Endothelial cell of umbilical vein (primary cell): Measurements from ENCODE around the gene PRPH. TPM values are rescaled to one million over a fixed set of nuclear protein-coding genes. Genes with fewer than 3 reads are reported as not detected.

Experiments used
- BruUV-seq: library from RNA; stranded (reverse); fragments of 400-500 nt; replicated peaks from 2 replicates; lab custom pipeline; 2021; lab: Mats Ljungman, UMichigan
- CTCF ChIA-PET: fragments of 300-600, 350-600 bp; sonication (Branson Sonifier 250); formaldehyde crosslinking; loops from one replicate; lab custom pipeline; 2021; ENCODE audit warnings: antibody characterized with exemption, inconsistent platforms; lab: Charles Lee
- POLR2A ChIA-PET: fragments of 300-600, 350-600 bp; sonication (Branson Sonifier 250); formaldehyde crosslinking; loops from one replicate; lab custom pipeline; 2021; ENCODE audit warnings: antibody characterized with exemption, inconsistent platforms; lab: Charles Lee
- DNase-seq: peaks from one replicate; pipeline ENCODE4 v3.0.0-alpha.2; 2011; ENCODE audit warnings: low read depth, low spot score
- FAIRE-seq: peaks from 2 replicates; lab custom pipeline; 2011; peaks lifted over from hg19 to GRCh38; lab: Jason Lieb, UNC
- H2AFZ ChIP-seq: 2 replicates; pipeline ENCODE4 v1.6.0; 2012; ENCODE audit warnings: low read depth, low read length, control low read depth, inconsistent platforms
- H3K27ac ChIP-seq: 2 replicates; pipeline ENCODE4 v1.5.1; 2011; ENCODE audit warnings: low read depth, mild to moderate bottlenecking, control low read depth, low read length, moderate library complexity; ENCODE audit not compliant: insufficient read depth
- H3K27me3 ChIP-seq, 2 experiments: 2 replicates each; pipeline versions ENCODE4 v1.6.0 to v1.6.1; 2011; ENCODE audit warnings: low read length in 2 of 2, mixed read lengths in 1 of 2; ENCODE audit not compliant: control insufficient read depth in 2 of 2, insufficient read depth in 2 of 2
- H3K36me3 ChIP-seq, 2 experiments: 2 replicates in 1 of 2; 3 replicates in 1 of 2; pipeline ENCODE4 v1.5.1; 2011; ENCODE audit warnings: low read length in 2 of 2, mild to moderate bottlenecking in 1 of 2, moderate library complexity in 1 of 2; ENCODE audit not compliant: control insufficient read depth in 2 of 2, insufficient read depth in 2 of 2; ENCODE audit errors: extremely low read depth in 1 of 2
- H3K4me1 ChIP-seq: 3 replicates; pipeline ENCODE4 v1.5.1; 2011; ENCODE audit warnings: mild to moderate bottlenecking, low read length; ENCODE audit not compliant: control insufficient read depth, insufficient read depth; ENCODE audit errors: extremely low read depth
- H3K4me2 ChIP-seq: 2 replicates; pipeline ENCODE4 v1.6.1; 2011; ENCODE audit warnings: low read length, control low read depth, mixed read lengths; ENCODE audit not compliant: insufficient read depth
- H3K4me3 ChIP-seq, 3 experiments: fragments of 200-600 bp in 1 of 3; sonication (generic), shearing (Covaris generic) in 1 of 3; replicated peaks in 1 of 3; 2 replicates each; pipeline ENCODE4 v1.5.1; 2011 to 2016; ENCODE audit warnings: control low read depth in 3 of 3, low read length in 3 of 3, mild to moderate bottlenecking in 2 of 3, inconsistent platforms in 1 of 3, low read depth in 1 of 3, moderate library complexity in 1 of 3; ENCODE audit not compliant: insufficient read depth in 1 of 3
- H3K79me2 ChIP-seq: 2 replicates; pipeline ENCODE4 v1.6.0; 2012; ENCODE audit warnings: low read length, inconsistent platforms; ENCODE audit not compliant: control insufficient read depth, insufficient read depth
- H3K9ac ChIP-seq: replicated peaks from 2 replicates; pipeline ENCODE3; 2011; ENCODE audit warnings: low read length, control low read depth; ENCODE audit not compliant: insufficient read depth; ENCODE audit errors: extremely low read depth
- H3K9me1 ChIP-seq: replicated peaks from 3 replicates; pipeline ENCODE4 v1.6.0; 2011; ENCODE audit warnings: mild to moderate bottlenecking, low read length; ENCODE audit not compliant: control insufficient read depth, insufficient read depth; ENCODE audit errors: extremely low read depth
- H3K9me3 ChIP-seq: replicated peaks from 2 replicates; pipeline ENCODE4 v1.5.1; 2012; ENCODE audit warnings: low read length, inconsistent platforms; ENCODE audit not compliant: control insufficient read depth, insufficient read depth
- H4K20me1 ChIP-seq: replicated peaks from 2 replicates; pipeline ENCODE3; 2011; ENCODE audit warnings: mild to moderate bottlenecking, low read length; ENCODE audit not compliant: control insufficient read depth, insufficient read depth; ENCODE audit errors: extremely low read depth
- EZH2 ChIP-seq: IDR thresholded peaks from 2 replicates; pipeline ENCODE4 v1.6.1; 2012; ENCODE audit warnings: borderline replicate concordance, low read depth, mild to moderate bottlenecking, moderate library complexity, low read length, inconsistent platforms; ENCODE audit not compliant: severe bottlenecking
- FOS ChIP-seq: IDR thresholded peaks from 2 replicates; pipeline ENCODE4 v1.6.1; 2011; ENCODE audit warnings: mild to moderate bottlenecking, low read length, moderate library complexity, borderline replicate concordance; ENCODE audit not compliant: insufficient read depth
- JUN ChIP-seq: IDR thresholded peaks from 2 replicates; pipeline ENCODE4 v1.6.1; 2011; ENCODE audit warnings: borderline replicate concordance, low read depth; ENCODE audit not compliant: insufficient read length, insufficient read depth
- MYC ChIP-seq: IDR thresholded peaks from one replicate; pipeline ENCODE4 v1.6.1; 2011; ENCODE audit warnings: mild to moderate bottlenecking, low read depth, low read length
- POLR2AphosphoS5 ChIP-seq: IDR thresholded peaks from 2 replicates; pipeline ENCODE4 v1.6.1; 2012; ENCODE audit warnings: low read depth, mild to moderate bottlenecking, control low read depth, low read length, moderate library complexity; ENCODE audit not compliant: insufficient read depth
- dilution Hi-C: fragments of 300-500 bp; cut with MboI; formaldehyde crosslinking; loops from one replicate; pipeline ENCODE4 v1.15.0; 2019; ENCODE audit warnings: low sequenced_read_pairs; ENCODE audit not compliant: extremely low pct_ligation_motif_present
- intact Hi-C: fragments of 100-400 bp; cut with micrococcal nuclease; formaldehyde crosslinking; loops from one replicate; pipeline ENCODE4 v1.10.0; 2022
- polyA plus RNA-seq, 4 experiments: library from polyadenylated mRNA; depleted of rRNA in 3 of 4; stranded (reverse) in 3 of 4; unstranded in 1 of 4; fragments of >200 nt; gene quantifications; 2 replicates each; pipeline versions ENCODE4 v1.2.1 to v1.2.3, GENCODE V29; 2011 to 2012; ENCODE audit warnings: missing spikeins in 1 of 4
- total RNA-seq: library from RNA; stranded (reverse); gene quantifications from 2 replicates; pipeline ENCODE4 v1.2.3, GENCODE V29; 2021
- TF ChIP-seq, protein P1 (sequence below): IDR thresholded peaks from 2 replicates; pipeline ENCODE4 v1.6.1; 2011; ENCODE audit not compliant: insufficient read depth, insufficient read length
- TF ChIP-seq, protein P2 (sequence below), 2 donors: IDR thresholded peaks; 1 replicate in 1 of 2; 2 replicates in 1 of 2; pipeline ENCODE4 v1.5.1; 2011; ENCODE audit warnings: low read length in 2 of 2, mild to moderate bottlenecking in 2 of 2, moderate library complexity in 2 of 2, control low read depth in 1 of 2, inconsistent platforms in 1 of 2, low read depth in 1 of 2; ENCODE audit not compliant: insufficient read depth in 1 of 2; ENCODE audit errors: extremely low read depth in 1 of 2

The PRPH gene
- total and polyA plus RNA-seq, 2 donors (not counting 3 experiments of a cell fraction or from before 2014, with no cell fraction given) = not detected

GRCh38 chr12:49259452-49259851 lies 35.5 kb upstream of the PRPH start:
- ChIA-PET CTCF (interaction anchor here (1.2 kb wide), 1 partner anchor 130 kb away, joined by 5 read pairs; no protein-coding TSS in a partner anchor), POLR2A (interaction anchor here (0.7 kb wide), 1 partner anchor 1776 kb away, joined by 3 read pairs; no protein-coding TSS in a partner anchor)
- dilution Hi-C loops = no loop called here
- Histone ChIP-seq H3K4me1 (peaks cover 19% of the 10 kb centered on the region), H2AFZ (no peak overlapping the region), H3K27ac (no peak overlapping the region), H3K9me3 (no peaks in the 10 kb centered on the region), H3K4me3 (no peak overlapping the region), H3K79me2 (peaks cover 16% of the 10 kb centered on the region), H3K27me3 (no peaks in the 10 kb centered on the region), H3K36me3 (no peaks in the 10 kb centered on the region), H3K9ac (no peak overlapping the region), H3K9me1 (no peaks in the 10 kb centered on the region), H4K20me1 (no peaks in the 10 kb centered on the region), H3K4me2 (peak overlapping the region; percentile 71)
- no TSS peak for BruUV-seq
- FAIRE-seq = no peak
- TF ChIP-seq MYC (no peak), JUN (no peak), FOS (no peak), EZH2 (no peak), POLR2AphosphoS5 (no peak)
- TF ChIP-seq, protein P1, sequence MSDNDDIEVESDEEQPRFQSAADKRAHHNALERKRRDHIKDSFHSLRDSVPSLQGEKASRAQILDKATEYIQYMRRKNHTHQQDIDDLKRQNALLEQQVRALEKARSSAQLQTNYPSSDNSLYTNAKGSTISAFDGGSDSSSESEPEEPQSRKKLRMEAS = no peak
- TF ChIP-seq, protein P2, sequence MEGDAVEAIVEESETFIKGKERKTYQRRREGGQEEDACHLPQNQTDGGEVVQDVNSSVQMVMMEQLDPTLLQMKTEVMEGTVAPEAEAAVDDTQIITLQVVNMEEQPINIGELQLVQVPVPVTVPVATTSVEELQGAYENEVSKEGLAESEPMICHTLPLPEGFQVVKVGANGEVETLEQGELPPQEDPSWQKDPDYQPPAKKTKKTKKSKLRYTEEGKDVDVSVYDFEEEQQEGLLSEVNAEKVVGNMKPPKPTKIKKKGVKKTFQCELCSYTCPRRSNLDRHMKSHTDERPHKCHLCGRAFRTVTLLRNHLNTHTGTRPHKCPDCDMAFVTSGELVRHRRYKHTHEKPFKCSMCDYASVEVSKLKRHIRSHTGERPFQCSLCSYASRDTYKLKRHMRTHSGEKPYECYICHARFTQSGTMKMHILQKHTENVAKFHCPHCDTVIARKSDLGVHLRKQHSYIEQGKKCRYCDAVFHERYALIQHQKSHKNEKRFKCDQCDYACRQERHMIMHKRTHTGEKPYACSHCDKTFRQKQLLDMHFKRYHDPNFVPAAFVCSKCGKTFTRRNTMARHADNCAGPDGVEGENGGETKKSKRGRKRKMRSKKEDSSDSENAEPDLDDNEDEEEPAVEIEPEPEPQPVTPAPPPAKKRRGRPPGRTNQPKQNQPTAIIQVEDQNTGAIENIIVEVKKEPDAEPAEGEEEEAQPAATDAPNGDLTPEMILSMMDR (IDR thresholded peaks at IDR 0.05; ENCODE audit: extremely low read depth in 1 of 2, insufficient read depth in 1 of 2, low read depth in 1 of 2, low read length in 2 of 2) = no peak
- intact Hi-C loops = no loop called here
- no peak for DNase-seq
